Measurements from ENCODE around the gene RIGI.
A peak's percentile ranks its signal among the peaks of the same experiment; 100 is the strongest.
"Not testable (repeated sequence)": the region's sequence is repeated elsewhere in the genome, so short reads cannot be mapped to it uniquely, and the experiment has no call there.

RIGI gene

GRCh38 chr9:32526041-32526706 is at the start of gene RIGI:
Gene RIGI (minus strand): TSS chr9:32526196. CDS start chr9:32526166, 30 bp downstream.
- DNase-seq = peak; percentile 95 to 97

- no peak for DNase-seq
These were observed 48.9 kb upstream of the RIGI start for GRCh38 chr9:32574858-32575257.

GRCh38 chr9:32573821-32574220 is 47.8 kb upstream of the RIGI start:
- DNase-seq = no peak

GRCh38 chr9:32572900-32573523 is 47.0 kb upstream of the RIGI start, which contains the start of gene NDUFB6:
Gene NDUFB6 (minus strand): TSS chr9:32573159. CDS start chr9:32573060, 99 bp downstream.
- peak; percentile 94 to 96 for DNase-seq

GRCh38 chr9:32571969-32572899 is 46.2 kb upstream of the RIGI start:
- DNase-seq = peak; percentile 81 to 88

- no peak for DNase-seq
These were observed 44.3 kb upstream of the RIGI start for GRCh38 chr9:32570262-32570661.

GRCh38 chr9:32566770-32567169 is 40.8 kb upstream of the RIGI start:
- DNase-seq = no peak

GRCh38 chr9:32565967-32566366 is 40.0 kb upstream of the RIGI start:
- DNase-seq = no peak

GRCh38 chr9:32558408-32558934 is 32.5 kb upstream of the RIGI start:
- DNase-seq = no peak

- DNase-seq = no peak
These were observed 28.6 kb upstream of the RIGI start for GRCh38 chr9:32554591-32554990.

GRCh38 chr9:32554107-32554506 is 28.1 kb upstream of the RIGI start:
- no peak for DNase-seq

GRCh38 chr9:32552172-32552872 is 26.3 kb upstream of the RIGI start, which contains the start of the genes SMIM27 and TOPORS:
Gene SMIM27 (plus strand): TSS chr9:32552327. CDS start chr9:32552435, 108 bp downstream.
Gene TOPORS (minus strand): TSS chr9:32552586. CDS start chr9:32552436, 150 bp downstream.
- DNase-seq = peak; percentile 90 to 94

- peak; percentile 41 to 67 for DNase-seq
These were observed 25.5 kb upstream of the RIGI start for GRCh38 chr9:32551276-32552051.

- DNase-seq = peak; percentile 97 to 98
These were observed 24.7 kb upstream of the RIGI start for GRCh38 chr9:32550562-32551275.

GRCh38 chr9:32550150-32550561 is 24.2 kb upstream of the RIGI start:
- DNase-seq = peak in 1 of 2 donors; percentile 30

GRCh38 chr9:32548213-32548612 is 22.2 kb upstream of the RIGI start:
- not testable (repeated sequence) for DNase-seq

GRCh38 chr9:32545884-32546283 is 19.9 kb upstream of the RIGI start:
- no peak for DNase-seq

- DNase-seq = no peak
These were observed 17.1 kb upstream of the RIGI start for GRCh38 chr9:32543047-32543446.

GRCh38 chr9:32533816-32534215 is 7.8 kb upstream of the RIGI start:
- DNase-seq = no peak

GRCh38 chr9:32533336-32533735 is 7.3 kb upstream of the RIGI start:
- no peak for DNase-seq

- no peak for DNase-seq
These were observed 682 bp upstream of the RIGI start for GRCh38 chr9:32526707-32527048.
